Right atrium auricular region (tissue), 2 donors: ENCODE results near the gene DYNC1I1. TPM values are rescaled to one million over a fixed set of nuclear protein-coding genes. Genes with fewer than 3 reads are reported as not detected.

Experiments
- DNase-seq: peaks from one replicate; pipeline ENCODE4 v3.0.0-alpha.2; 2019; ENCODE audit warnings: low spot score
- H3K27ac ChIP-seq, 2 donors: fragments of 200-600 bp; sonication (generic); 1 replicate in 1 of 2; 2 replicates in 1 of 2; pipeline ENCODE4 v1.5.1; 2016 to 2019
- H3K27me3 ChIP-seq, 2 donors: fragments of 200-600 bp; sonication (generic); one replicate each; pipeline versions ENCODE4 v1.5.1 to v1.6.0; 2017 to 2019
- H3K36me3 ChIP-seq: fragments of 200-600 bp; sonication (generic); one replicate; pipeline ENCODE4 v1.5.1; 2016
- H3K4me1 ChIP-seq, 2 donors: fragments of 200-600 bp; sonication (generic); one replicate each; pipeline versions ENCODE4 v1.5.1 to v1.6.0; 2017 to 2019
- H3K4me3 ChIP-seq, 2 donors: fragments of 200-600 bp; sonication (generic); 1 replicate in 1 of 2; 2 replicates in 1 of 2; pipeline ENCODE4 v1.5.1; 2017 to 2019; ENCODE audit warnings: mild to moderate bottlenecking in 1 of 2, moderate library complexity in 1 of 2
- H3K9me3 ChIP-seq, 2 donors: fragments of 200-600 bp; sonication (generic); one replicate each; pipeline ENCODE4 v1.5.1; 2019
- CTCF ChIP-seq, 2 donors: fragments of 200-600 bp; sonication (generic); IDR thresholded peaks; one replicate each; pipeline ENCODE4 v1.5.1; 2019; ENCODE audit warnings: antibody characterized with exemption in 2 of 2
- total RNA-seq, 2 donors: library from RNA; depleted of rRNA; stranded (reverse); fragments of >200 nt; gene quantifications; one replicate each; pipeline ENCODE4 v1.1.0, GENCODE V29; 2016

The DYNC1I1 gene
- total RNA-seq, 2 donors from 2014 or later, result 14.1 to 41.3 TPM

- no peak for DNase-seq
- no peaks in the 10 kb centered on the region for H3K9me3 ChIP-seq
- no peaks in the 10 kb centered on the region for H3K27me3 ChIP-seq
- TF ChIP-seq CTCF (IDR thresholded peaks at IDR 0.05), result no peak
- no peaks in the 10 kb centered on the region for H3K36me3 ChIP-seq
- no peak overlapping the region for H3K27ac ChIP-seq
- H3K4me3 ChIP-seq, result no peak overlapping the region
- no peaks in the 10 kb centered on the region for H3K4me1 ChIP-seq
Observed at GRCh38 chr7:95908499-95908898, 136.1 kb downstream of the DYNC1I1 start.

GRCh38 chr7:95910341-95910740 lies 138.0 kb downstream of the DYNC1I1 start:
- TF ChIP-seq CTCF (IDR thresholded peaks at IDR 0.05), result no peak
- Histone ChIP-seq H3K27me3 (no peaks in the 10 kb centered on the region), H3K4me3 (no peak overlapping the region), H3K27ac (no peak overlapping the region), H3K9me3 (no peaks in the 10 kb centered on the region), H3K4me1 (no peaks in the 10 kb centered on the region), H3K36me3 (no peaks in the 10 kb centered on the region)
- no peak for DNase-seq

GRCh38 chr7:95915731-95916130 lies 143.4 kb downstream of the DYNC1I1 start:
- H3K27me3 ChIP-seq, result no peaks in the 10 kb centered on the region
- H3K9me3 ChIP-seq, result no peaks in the 10 kb centered on the region
- H3K36me3 ChIP-seq, result no peaks in the 10 kb centered on the region
- no peaks in the 10 kb centered on the region for H3K4me1 ChIP-seq
- H3K27ac ChIP-seq, result no peak overlapping the region
- H3K4me3 ChIP-seq, result no peak overlapping the region
- DNase-seq, result no peak
- no peak for TF ChIP-seq CTCF (IDR thresholded peaks at IDR 0.05)

GRCh38 chr7:95916573-95917297 lies 144.4 kb downstream of the DYNC1I1 start:
- Histone ChIP-seq H3K27me3 (no peaks in the 10 kb centered on the region), H3K27ac (no peak overlapping the region), H3K9me3 (no peaks in the 10 kb centered on the region), H3K4me1 (no peaks in the 10 kb centered on the region), H3K36me3 (no peaks in the 10 kb centered on the region), H3K4me3 (no peak overlapping the region)
- DNase-seq, result peak; percentile 90
- peak; percentile 92 to 95 for TF ChIP-seq CTCF (IDR thresholded peaks at IDR 0.05)

GRCh38 chr7:95917634-95918033 lies 145.3 kb downstream of the DYNC1I1 start:
- Histone ChIP-seq H3K9me3 (no peaks in the 10 kb centered on the region), H3K4me3 (no peak overlapping the region), H3K27ac (no peak overlapping the region), H3K27me3 (no peaks in the 10 kb centered on the region), H3K36me3 (no peaks in the 10 kb centered on the region), H3K4me1 (no peaks in the 10 kb centered on the region)
- no peak for DNase-seq
- TF ChIP-seq CTCF (IDR thresholded peaks at IDR 0.05), result no peak

GRCh38 chr7:95919556-95919955 lies 147.2 kb downstream of the DYNC1I1 start:
- peak in 1 of 2 donors; percentile 17 for TF ChIP-seq CTCF (IDR thresholded peaks at IDR 0.05)
- Histone ChIP-seq H3K36me3 (no peaks in the 10 kb centered on the region), H3K27me3 (no peaks in the 10 kb centered on the region), H3K4me1 (no peaks in the 10 kb centered on the region), H3K9me3 (no peaks in the 10 kb centered on the region), H3K27ac (no peak overlapping the region), H3K4me3 (no peak overlapping the region)
- no peak for DNase-seq
